HepG2 (cell line): Measurements from ENCODE around the gene MEF2D. TPM values are rescaled to one million over a fixed set of nuclear protein-coding genes. Genes with fewer than 3 reads are reported as not detected.
A peak's percentile ranks its signal among the peaks of the same experiment; 100 is the strongest.

Source experiments
- ADNP ChIP-seq: sonication (generic); formaldehyde crosslinking; IDR thresholded peaks from 2 replicates; pipeline ENCODE4 v1.4.0; 2020; ENCODE audit warnings: missing genetic modification reagents
- AGO2 ChIP-seq: fragments of 200-400 bp; formaldehyde crosslinking; optimal IDR thresholded peaks from 2 replicates; pipeline ENCODE3; 2017; ENCODE audit warnings: mild to moderate bottlenecking, low read depth, low read length, moderate library complexity
- ARID4A ChIP-seq: sonication (generic); formaldehyde crosslinking; IDR thresholded peaks from 2 replicates; pipeline ENCODE4 v1.5.0; 2020; ENCODE audit warnings: mild to moderate bottlenecking, missing genetic modification reagents, borderline replicate concordance
- CC2D1A ChIP-seq: sonication (generic); formaldehyde crosslinking; IDR thresholded peaks from 2 replicates; pipeline ENCODE4 v1.8.1; 2023; ENCODE audit warnings: mild to moderate bottlenecking, missing genetic modification reagents
- ISL2 ChIP-seq: sonication (generic); formaldehyde crosslinking; IDR thresholded peaks from 2 replicates; pipeline ENCODE4 v1.5.0; 2020; ENCODE audit warnings: missing genetic modification reagents
- NFIC ChIP-seq: IDR thresholded peaks from 2 replicates; pipeline ENCODE4 v1.6.1; 2012; ENCODE audit warnings: mild to moderate bottlenecking, low read length, inconsistent platforms
- NR0B2 ChIP-seq: sonication (generic); formaldehyde crosslinking; IDR thresholded peaks from 2 replicates; pipeline ENCODE4 v1.4.0; 2020; ENCODE audit warnings: mild to moderate bottlenecking, missing genetic modification reagents
- NR3C1 ChIP-seq: sonication (generic); formaldehyde crosslinking; IDR thresholded peaks from 2 replicates; pipeline ENCODE4 v1.4.0; 2020; ENCODE audit warnings: missing genetic modification reagents
- TARDBP ChIP-seq: sonication (generic); formaldehyde crosslinking; IDR thresholded peaks from 2 replicates; pipeline ENCODE4 v1.8.0; 2022; ENCODE audit warnings: mild to moderate bottlenecking, missing genetic modification reagents
- ZC3H4 ChIP-seq: sonication (generic); formaldehyde crosslinking; IDR thresholded peaks from 2 replicates; pipeline ENCODE4 v1.4.0; 2020; ENCODE audit warnings: missing genetic modification reagents, borderline replicate concordance
- ZNF121 ChIP-seq: sonication (generic); formaldehyde crosslinking; IDR thresholded peaks from 2 replicates; pipeline ENCODE4 v1.5.0; 2020; ENCODE audit warnings: mild to moderate bottlenecking, missing genetic modification reagents
- ZNF34 ChIP-seq: sonication (generic); formaldehyde crosslinking; IDR thresholded peaks from 2 replicates; pipeline ENCODE4 v1.4.0; 2020; ENCODE audit warnings: mild to moderate bottlenecking, missing genetic modification reagents, borderline replicate concordance
- ZNF432 ChIP-seq: sonication (generic); formaldehyde crosslinking; IDR thresholded peaks from 2 replicates; pipeline ENCODE4 v1.5.0; 2020; ENCODE audit warnings: missing genetic modification reagents, mild to moderate bottlenecking, borderline replicate concordance
- ZNF605 ChIP-seq: sonication (generic); formaldehyde crosslinking; IDR thresholded peaks from 2 replicates; pipeline ENCODE4 v1.8.0; 2022; ENCODE audit warnings: mild to moderate bottlenecking, missing genetic modification reagents
- polyA plus RNA-seq, 8 experiments: library from polyadenylated mRNA; depleted of rRNA in 3 of 8; stranded (reverse) in 7 of 8; unstranded in 1 of 8; fragments of >200 nt; fragmentation: Illumina TruSeq in 4 of 8; extraction: Trizol in 4 of 8; gene quantifications; 2 replicates each; pipeline versions ENCODE4 v1.2.1 to v1.2.3, GENCODE V29; 2011 to 2016; ENCODE audit warnings: low read depth in 4 of 8, missing spikeins in 1 of 8, mixed read lengths in 1 of 8; ENCODE audit not compliant: insufficient read depth in 1 of 8
- total RNA-seq, 5 experiments: library from RNA; depleted of rRNA; stranded (reverse); fragments of >200 nt; fragmentation: Illumina TruSeq; extraction: Trizol; gene quantifications; 2 replicates each; pipeline ENCODE4 v1.2.3, GENCODE V29; 2016; ENCODE audit warnings: low read depth in 1 of 5
- TF ChIP-seq, protein P1 (sequence below): sonication (generic); formaldehyde crosslinking; IDR thresholded peaks from 2 replicates; pipeline ENCODE4 v1.5.1; 2020; ENCODE audit warnings: mild to moderate bottlenecking, missing genetic modification reagents, moderate library complexity
- TF ChIP-seq, protein P2 (sequence below): IDR thresholded peaks from 2 replicates; pipeline ENCODE4 v1.6.1; 2016; ENCODE audit warnings: missing genetic modification reagents, missing compliant biosample characterization
- TF ChIP-seq, protein P3 (sequence below): sonication (generic); formaldehyde crosslinking; IDR thresholded peaks from 2 replicates; pipeline ENCODE4 v1.4.0; 2020; ENCODE audit warnings: missing genetic modification reagents

The MEF2D gene
- total and polyA plus RNA-seq, 2 of the 13 experiments (the other 11 are each of a cell fraction or from before 2014, with no cell fraction given): 1.6 to 3.9 TPM

DNA sequence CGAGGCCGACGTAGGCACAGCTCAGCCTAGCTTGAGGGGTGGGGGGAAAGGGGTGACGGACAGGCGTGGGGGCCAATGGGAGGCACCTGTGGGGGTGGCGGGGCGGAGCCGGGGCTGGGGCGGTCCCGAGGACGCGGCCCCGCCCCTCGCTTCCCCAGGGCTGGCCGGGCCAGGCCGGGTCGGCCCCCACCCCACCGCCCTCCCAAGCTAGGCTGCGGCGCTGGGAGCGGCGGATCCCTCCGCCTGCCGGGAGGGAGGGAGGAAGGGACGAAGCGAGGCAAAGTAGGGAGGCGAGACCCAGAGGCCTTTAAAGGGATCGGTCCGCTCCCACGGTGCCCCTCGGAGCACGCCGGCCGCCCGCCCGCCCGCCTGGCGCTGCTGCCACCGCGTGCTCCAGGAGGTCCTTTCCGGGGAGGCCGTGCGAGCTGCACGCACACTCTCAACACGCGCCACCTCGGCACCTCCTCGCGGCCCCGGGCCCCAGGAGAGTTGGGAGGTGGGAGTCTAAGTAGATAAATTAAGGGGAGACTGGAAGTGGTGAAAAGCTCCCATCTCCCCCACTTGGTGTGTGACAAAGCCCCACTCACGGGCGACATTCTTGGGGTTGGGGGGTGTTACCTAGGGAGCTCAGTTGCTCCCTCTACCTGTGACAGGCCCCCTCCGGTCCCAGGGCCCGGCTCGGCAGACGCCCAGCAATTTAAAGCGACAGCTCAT lies 375 bp upstream of the MEF2D start (continued):
- peak; percentile 23; the same call in 1 of the 2 replicates for TF ChIP-seq NR0B2 (CRISPR knock-in tag)
- TF ChIP-seq TARDBP (CRISPR knock-in tag): 0 out of 2 replicates have a peak, but pooled peaks have one; percentile 17
- TF ChIP-seq, protein P1, sequence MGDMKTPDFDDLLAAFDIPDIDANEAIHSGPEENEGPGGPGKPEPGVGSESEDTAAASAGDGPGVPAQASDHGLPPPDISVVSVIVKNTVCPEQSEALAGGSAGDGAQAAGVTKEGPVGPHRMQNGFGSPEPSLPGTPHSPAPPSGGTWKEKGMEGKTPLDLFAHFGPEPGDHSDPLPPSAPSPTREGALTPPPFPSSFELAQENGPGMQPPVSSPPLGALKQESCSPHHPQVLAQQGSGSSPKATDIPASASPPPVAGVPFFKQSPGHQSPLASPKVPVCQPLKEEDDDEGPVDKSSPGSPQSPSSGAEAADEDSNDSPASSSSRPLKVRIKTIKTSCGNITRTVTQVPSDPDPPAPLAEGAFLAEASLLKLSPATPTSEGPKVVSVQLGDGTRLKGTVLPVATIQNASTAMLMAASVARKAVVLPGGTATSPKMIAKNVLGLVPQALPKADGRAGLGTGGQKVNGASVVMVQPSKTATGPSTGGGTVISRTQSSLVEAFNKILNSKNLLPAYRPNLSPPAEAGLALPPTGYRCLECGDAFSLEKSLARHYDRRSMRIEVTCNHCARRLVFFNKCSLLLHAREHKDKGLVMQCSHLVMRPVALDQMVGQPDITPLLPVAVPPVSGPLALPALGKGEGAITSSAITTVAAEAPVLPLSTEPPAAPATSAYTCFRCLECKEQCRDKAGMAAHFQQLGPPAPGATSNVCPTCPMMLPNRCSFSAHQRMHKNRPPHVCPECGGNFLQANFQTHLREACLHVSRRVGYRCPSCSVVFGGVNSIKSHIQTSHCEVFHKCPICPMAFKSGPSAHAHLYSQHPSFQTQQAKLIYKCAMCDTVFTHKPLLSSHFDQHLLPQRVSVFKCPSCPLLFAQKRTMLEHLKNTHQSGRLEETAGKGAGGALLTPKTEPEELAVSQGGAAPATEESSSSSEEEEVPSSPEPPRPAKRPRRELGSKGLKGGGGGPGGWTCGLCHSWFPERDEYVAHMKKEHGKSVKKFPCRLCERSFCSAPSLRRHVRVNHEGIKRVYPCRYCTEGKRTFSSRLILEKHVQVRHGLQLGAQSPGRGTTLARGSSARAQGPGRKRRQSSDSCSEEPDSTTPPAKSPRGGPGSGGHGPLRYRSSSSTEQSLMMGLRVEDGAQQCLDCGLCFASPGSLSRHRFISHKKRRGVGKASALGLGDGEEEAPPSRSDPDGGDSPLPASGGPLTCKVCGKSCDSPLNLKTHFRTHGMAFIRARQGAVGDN (CRISPR knock-in tag): peak; percentile 96
- no peak for TF ChIP-seq ADNP (CRISPR knock-in tag)
- no peak for TF ChIP-seq ZC3H4 (CRISPR knock-in tag)
- TF ChIP-seq, protein P2, sequence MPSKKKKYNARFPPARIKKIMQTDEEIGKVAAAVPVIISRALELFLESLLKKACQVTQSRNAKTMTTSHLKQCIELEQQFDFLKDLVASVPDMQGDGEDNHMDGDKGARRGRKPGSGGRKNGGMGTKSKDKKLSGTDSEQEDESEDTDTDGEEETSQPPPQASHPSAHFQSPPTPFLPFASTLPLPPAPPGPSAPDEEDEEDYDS: peak; percentile 49
- 0 out of 2 replicates have a peak, but pooled peaks have one; percentile 48 for TF ChIP-seq ZNF605 (CRISPR knock-in tag)
- TF ChIP-seq, protein P3, sequence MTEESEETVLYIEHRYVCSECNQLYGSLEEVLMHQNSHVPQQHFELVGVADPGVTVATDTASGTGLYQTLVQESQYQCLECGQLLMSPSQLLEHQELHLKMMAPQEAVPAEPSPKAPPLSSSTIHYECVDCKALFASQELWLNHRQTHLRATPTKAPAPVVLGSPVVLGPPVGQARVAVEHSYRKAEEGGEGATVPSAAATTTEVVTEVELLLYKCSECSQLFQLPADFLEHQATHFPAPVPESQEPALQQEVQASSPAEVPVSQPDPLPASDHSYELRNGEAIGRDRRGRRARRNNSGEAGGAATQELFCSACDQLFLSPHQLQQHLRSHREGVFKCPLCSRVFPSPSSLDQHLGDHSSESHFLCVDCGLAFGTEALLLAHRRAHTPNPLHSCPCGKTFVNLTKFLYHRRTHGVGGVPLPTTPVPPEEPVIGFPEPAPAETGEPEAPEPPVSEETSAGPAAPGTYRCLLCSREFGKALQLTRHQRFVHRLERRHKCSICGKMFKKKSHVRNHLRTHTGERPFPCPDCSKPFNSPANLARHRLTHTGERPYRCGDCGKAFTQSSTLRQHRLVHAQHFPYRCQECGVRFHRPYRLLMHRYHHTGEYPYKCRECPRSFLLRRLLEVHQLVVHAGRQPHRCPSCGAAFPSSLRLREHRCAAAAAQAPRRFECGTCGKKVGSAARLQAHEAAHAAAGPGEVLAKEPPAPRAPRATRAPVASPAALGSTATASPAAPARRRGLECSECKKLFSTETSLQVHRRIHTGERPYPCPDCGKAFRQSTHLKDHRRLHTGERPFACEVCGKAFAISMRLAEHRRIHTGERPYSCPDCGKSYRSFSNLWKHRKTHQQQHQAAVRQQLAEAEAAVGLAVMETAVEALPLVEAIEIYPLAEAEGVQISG (CRISPR knock-in tag): peak; percentile 68; the same call in 1 of the 2 replicates
- TF ChIP-seq ISL2 (CRISPR knock-in tag): peak; percentile 31; the same call in 1 of the 2 replicates
- TF ChIP-seq CC2D1A (CRISPR knock-in tag): no peak
- TF ChIP-seq ZNF34 (CRISPR knock-in tag): no peak
- peak; percentile 88 for TF ChIP-seq ARID4A (CRISPR knock-in tag)
- no peak for TF ChIP-seq NR3C1 (CRISPR knock-in tag)
- peak; percentile 75 for TF ChIP-seq AGO2
- TF ChIP-seq ZNF121 (CRISPR knock-in tag): peak; percentile 34; the same call in 1 of the 2 replicates
- no peak for TF ChIP-seq ZNF432
- TF ChIP-seq NFIC: no peak
